ENCODE measurements around the gene MYO1D.

The MYO1D gene

DNA sequence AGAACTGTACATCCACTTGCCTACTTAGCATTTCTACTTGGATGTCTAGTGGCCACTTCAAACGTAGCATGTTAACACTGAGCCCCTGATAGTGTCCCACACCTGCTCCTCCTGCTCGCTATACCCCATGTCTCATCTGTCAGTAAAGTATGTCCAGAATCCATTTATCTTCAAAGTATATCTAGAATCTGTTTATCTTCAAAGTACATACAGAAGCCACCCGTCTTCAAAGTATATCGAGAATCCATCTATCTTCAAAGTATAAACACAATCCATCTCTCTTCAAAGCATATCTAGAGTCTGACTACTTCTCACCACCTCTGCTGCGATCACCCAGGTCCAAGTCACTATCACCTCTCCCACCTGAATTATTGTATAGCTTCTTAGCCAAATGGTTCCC, 43.8 kb downstream of the MYO1D start:
- no peak for DNase-seq (ENCODE audit: extremely low spot score)
- CTCF ChIA-PET: interaction anchor here (0.6 to 11.8 kb wide), 3 partner anchors 44 to 77 kb away, joined by 3 to 120 read pairs (median 7); partner anchors contain the start of gene MYO1D
- POLR2A ChIA-PET: no interaction called here
- TF ChIP-seq CTCF (IDR thresholded peaks at IDR 0.05; ENCODE audit: control extremely low read depth, extremely low read depth, low read depth, missing control alignments): no peak

DNA sequence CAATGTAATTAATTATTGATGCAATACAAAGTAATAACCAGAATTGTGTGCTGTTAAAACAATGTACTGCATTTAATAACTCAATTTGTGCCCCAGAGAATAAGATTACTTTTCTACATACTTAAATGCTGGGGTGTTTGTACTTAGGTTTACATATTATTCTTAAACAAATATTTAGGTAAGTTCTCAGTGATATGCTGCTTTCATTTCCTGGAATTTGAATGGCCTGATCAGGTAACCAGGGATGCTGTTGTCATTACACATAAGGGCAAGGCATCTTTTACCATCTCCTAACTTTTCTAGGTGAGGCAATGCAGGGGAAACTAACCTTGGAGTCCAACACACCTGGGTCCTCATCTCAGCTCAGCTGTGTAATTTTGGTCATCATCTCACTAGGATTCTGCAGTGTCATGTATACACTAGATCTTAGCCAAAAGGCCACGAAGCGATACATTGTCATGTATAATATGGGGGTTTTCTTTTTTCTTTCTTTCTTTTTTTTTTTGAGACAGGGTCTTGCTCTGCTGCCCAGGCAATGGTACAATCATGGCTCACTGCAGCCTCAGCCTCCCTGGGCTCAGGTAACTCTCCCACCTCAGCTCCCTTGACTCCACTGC, 45.2 kb downstream of the MYO1D start:
- DNase-seq (ENCODE audit: extremely low spot score): no peak
- no peak for TF ChIP-seq CTCF (IDR thresholded peaks at IDR 0.05; ENCODE audit: control extremely low read depth, extremely low read depth, low read depth, missing control alignments)
- ChIA-PET CTCF (interaction anchor here (11.8 kb wide), 1 partner anchor 45 kb away, joined by 120 read pairs; the partner anchor contains the start of gene MYO1D), POLR2A (no interaction called here)

- ChIA-PET CTCF (interaction anchor here (1.1 to 11.8 kb wide), 2 partner anchors 41 to 46 kb away, joined by 3 to 120 read pairs; partner anchors contain the start of gene MYO1D), POLR2A (no interaction called here)
- TF ChIP-seq CTCF (IDR thresholded peaks at IDR 0.05; ENCODE audit: control extremely low read depth, extremely low read depth, low read depth, missing control alignments): no peak
- DNase-seq (ENCODE audit: extremely low spot score): no peak
Measured at GRCh38 chr17:32831223-32831622, 45.7 kb downstream of the MYO1D start.

DNA sequence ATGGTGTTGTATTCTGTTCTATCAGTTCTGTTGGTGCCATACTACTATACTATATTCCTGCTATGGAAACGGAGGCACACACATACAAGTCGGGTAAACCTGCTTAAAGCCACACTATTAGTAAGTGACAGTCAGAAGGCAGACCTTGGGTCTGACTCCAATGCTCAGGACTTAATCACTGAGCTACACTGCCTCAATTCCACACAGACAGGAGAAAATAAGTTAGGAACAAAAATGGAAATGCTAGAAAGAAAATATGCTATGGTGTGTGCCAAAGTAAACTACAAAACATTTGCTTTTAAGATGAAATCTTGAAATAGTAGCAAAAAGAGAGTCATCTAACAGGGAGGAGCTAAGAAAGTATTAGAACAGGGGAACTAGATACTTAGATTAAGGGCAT, 48.1 kb downstream of the MYO1D start:
- DNase-seq (ENCODE audit: extremely low spot score): no peak
- no peak for TF ChIP-seq CTCF (IDR thresholded peaks at IDR 0.05; ENCODE audit: control extremely low read depth, extremely low read depth, low read depth, missing control alignments)
- POLR2A ChIA-PET: interaction anchor here (0.6 to 0.7 kb wide), 3 partner anchors 58 to 372 kb away, joined by 3 to 6 read pairs (median 3); no protein-coding TSS in a partner anchor
- CTCF ChIA-PET: interaction anchor here (0.8 to 11.8 kb wide), 5 partner anchors 9 to 48 kb away, joined by 3 to 120 read pairs (median 5); partner anchors contain the start of gene MYO1D

GRCh38 chr17:32827227-32827626, 49.7 kb downstream of the MYO1D start:
- POLR2A ChIA-PET: no interaction called here
- no peak for TF ChIP-seq CTCF (IDR thresholded peaks at IDR 0.05; ENCODE audit: control extremely low read depth, extremely low read depth, low read depth, missing control alignments)
- CTCF ChIA-PET: interaction anchor here (2.7 to 11.8 kb wide), 2 partner anchors 11 to 50 kb away, joined by 11 to 120 read pairs; partner anchors contain the start of gene MYO1D
- DNase-seq (ENCODE audit: extremely low spot score): no peak

DNA sequence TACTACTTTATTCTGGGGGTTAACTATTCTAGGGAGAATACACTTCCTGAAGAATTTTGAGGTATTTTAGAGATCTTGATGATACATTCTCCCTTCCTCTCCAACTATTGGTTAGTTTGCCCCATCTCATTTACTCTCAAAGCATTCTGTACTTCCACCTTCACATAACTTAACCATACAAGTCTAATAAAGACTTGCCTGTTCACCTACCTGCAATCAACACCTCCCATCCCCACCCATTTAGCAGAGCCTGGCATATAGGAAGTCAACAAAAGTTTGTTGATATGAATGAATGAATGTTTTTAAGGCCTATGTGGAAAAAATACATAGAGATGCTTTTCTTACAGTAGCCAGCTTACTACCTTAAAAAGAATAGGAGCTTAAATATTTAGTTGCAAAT, 50.8 kb downstream of the MYO1D start:
- CTCF ChIA-PET: interaction anchor here (1.2 to 4.1 kb wide), 4 partner anchors 11 to 51 kb away, joined by 3 to 36 read pairs (median 6); partner anchors contain the start of gene MYO1D
- POLR2A ChIA-PET: no interaction called here
- no peak for DNase-seq (ENCODE audit: extremely low spot score)
- no peak for TF ChIP-seq CTCF (IDR thresholded peaks at IDR 0.05; ENCODE audit: control extremely low read depth, extremely low read depth, low read depth, missing control alignments)
